Measurements from ENCODE around the gene ADRA2C. TPM values are rescaled to one million over a fixed set of nuclear protein-coding genes. Genes with fewer than 3 reads are reported as not detected.

Gene ADRA2C
- total and polyA plus RNA-seq, 9 of the 15 experiments (the other 6 are each of a cell fraction or from before 2014, with no cell fraction given), result 0.06 to 0.58 (median 0.14) TPM; not detected in 2

- TF ChIP-seq ZNF407 (IDR thresholded peaks at IDR 0.05; ENCODE audit: low read depth) (no peak), ARID3A (IDR thresholded peaks at IDR 0.05; ENCODE audit: borderline replicate concordance, low read depth, low read length) (no peak), HNRNPK (IDR thresholded peaks at IDR 0.05; ENCODE audit: low read depth, low read length, poor library complexity, severe bottlenecking) (no peak), ZNF551 (CRISPR knock-in tag; IDR thresholded peaks at IDR 0.05) (no peak), AFF4 (CRISPR knock-in tag; IDR thresholded peaks at IDR 0.05) (no peak), C11orf30 (IDR thresholded peaks at IDR 0.05; ENCODE audit: low read depth) (no peak), NKRF (IDR thresholded peaks at IDR 0.05; ENCODE audit: borderline replicate concordance) (no peak)
These were observed 47.0 kb upstream of the ADRA2C start (continued) for GRCh38 chr4:3719191-3719590.

All from K562 (cell line).